GM12873 (cell line): ENCODE data around the gene ROBO1.

Experiments used
- TF ChIP-seq, protein P1 (sequence below): IDR thresholded peaks from 2 replicates; pipeline ENCODE4 v1.5.1; 2012; ENCODE audit warnings: low read depth, mild to moderate bottlenecking, moderate library complexity, low read length, control low read depth; ENCODE audit not compliant: insufficient read depth; ENCODE audit errors: missing control alignments

Gene ROBO1

DNA sequence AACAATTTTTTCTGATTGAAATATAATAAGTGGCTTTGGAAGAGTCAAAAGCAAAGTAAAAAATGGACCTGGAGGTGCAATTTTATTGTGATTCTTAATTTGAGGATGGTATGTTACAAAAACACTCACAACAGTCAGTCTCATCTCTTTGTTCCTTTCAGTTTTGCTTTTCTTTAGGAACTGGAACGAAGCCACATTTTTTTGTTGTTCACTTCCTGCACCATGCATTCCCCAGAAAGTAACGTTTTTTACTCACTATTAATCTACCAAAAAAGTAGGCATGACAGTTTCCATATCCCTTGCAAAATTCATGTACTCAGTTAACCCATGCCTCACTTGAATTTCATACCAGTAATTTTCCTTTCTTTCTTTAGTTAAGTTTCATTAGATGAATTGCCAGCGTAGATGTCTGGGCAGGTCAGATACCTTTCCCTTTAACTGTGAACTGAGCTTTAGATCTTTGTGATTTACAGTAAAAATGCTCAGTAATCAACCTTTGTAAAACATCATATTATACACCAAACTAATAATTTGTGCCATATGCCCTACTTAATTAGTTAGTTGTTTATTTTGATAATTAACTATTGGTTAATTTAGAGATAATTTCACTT, 384.3 kb downstream of the ROBO1 start:
- TF ChIP-seq, protein P1, sequence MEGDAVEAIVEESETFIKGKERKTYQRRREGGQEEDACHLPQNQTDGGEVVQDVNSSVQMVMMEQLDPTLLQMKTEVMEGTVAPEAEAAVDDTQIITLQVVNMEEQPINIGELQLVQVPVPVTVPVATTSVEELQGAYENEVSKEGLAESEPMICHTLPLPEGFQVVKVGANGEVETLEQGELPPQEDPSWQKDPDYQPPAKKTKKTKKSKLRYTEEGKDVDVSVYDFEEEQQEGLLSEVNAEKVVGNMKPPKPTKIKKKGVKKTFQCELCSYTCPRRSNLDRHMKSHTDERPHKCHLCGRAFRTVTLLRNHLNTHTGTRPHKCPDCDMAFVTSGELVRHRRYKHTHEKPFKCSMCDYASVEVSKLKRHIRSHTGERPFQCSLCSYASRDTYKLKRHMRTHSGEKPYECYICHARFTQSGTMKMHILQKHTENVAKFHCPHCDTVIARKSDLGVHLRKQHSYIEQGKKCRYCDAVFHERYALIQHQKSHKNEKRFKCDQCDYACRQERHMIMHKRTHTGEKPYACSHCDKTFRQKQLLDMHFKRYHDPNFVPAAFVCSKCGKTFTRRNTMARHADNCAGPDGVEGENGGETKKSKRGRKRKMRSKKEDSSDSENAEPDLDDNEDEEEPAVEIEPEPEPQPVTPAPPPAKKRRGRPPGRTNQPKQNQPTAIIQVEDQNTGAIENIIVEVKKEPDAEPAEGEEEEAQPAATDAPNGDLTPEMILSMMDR: no peak

- TF ChIP-seq, protein P1: no peak
Observed at GRCh38 chr3:79380581-79380980, 387.2 kb downstream of the ROBO1 start.

GRCh38 chr3:79378064-79378463, 389.7 kb downstream of the ROBO1 start:
- TF ChIP-seq, protein P1: no peak

DNA sequence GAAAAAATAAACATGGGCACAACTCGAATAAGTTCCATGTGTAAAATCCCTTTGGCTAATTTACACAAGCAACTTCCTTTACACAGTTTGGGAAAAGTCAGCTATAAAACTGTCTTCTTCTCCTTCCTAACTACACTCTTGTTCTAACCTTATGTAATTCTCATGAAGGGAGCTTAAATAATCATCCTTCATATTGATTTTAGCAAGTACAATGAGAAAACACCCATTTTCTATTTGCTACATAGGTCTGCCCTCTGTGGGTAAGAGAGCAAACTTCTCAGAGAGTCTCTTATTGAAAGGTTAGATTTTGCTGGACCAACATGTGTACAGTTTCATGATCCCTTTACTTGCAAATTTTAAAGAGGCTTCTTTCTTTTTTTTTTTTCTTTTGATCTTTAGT, 398.5 kb downstream of the ROBO1 start:
- TF ChIP-seq, protein P1: no peak

DNA sequence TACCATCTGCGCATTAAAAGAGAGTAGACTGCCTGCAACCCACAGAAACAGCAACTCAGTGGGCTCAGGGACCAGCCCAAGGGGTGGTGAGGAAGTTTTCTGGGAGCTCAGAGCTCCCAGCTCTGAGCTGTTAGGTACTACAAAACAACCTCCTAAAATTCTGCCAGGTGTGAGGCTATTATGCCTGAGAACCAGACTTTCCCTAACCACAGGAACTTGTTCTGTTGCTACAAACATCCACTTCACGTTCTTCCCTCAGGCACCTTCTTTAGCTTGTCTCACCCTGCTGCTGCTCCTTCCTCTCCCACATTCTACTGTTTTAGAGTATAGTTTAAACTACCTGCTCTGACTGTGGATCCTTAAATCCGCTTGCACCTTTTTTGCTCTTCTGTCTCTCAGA, 399.4 kb downstream of the ROBO1 start:
- TF ChIP-seq, protein P1: no peak

DNA sequence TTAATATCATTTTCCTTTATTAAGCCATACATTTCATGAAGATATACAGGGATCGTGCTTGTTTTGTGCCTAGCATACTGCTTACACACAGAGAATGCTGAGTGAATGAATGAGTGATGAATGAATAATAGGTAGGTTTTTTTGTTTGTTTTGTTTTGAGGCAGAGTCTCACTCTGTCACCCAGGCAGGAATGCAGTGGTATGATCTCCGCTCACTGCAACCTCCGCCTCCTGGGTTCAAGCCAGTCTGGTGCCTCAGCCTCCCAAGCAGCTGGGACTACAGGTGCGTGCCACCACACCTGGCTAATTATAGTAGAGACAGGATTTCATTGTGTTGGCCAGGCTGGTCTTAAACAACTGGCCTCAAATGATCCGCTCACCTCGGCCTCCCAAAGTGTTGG, 400.0 kb downstream of the ROBO1 start:
- TF ChIP-seq, protein P1: no peak

GRCh38 chr3:79367066-79367465, 400.7 kb downstream of the ROBO1 start:
- TF ChIP-seq, protein P1: no peak
